ENCODE results near the gene MRPS6. TPM values are rescaled to one million over a fixed set of nuclear protein-coding genes. Genes with fewer than 3 reads are reported as not detected.

Gene MRPS6
- polyA plus RNA-seq, 1 donor (not counting 4 experiments of a cell fraction or from before 2014, with no cell fraction given) = 41.5 TPM

DNA sequence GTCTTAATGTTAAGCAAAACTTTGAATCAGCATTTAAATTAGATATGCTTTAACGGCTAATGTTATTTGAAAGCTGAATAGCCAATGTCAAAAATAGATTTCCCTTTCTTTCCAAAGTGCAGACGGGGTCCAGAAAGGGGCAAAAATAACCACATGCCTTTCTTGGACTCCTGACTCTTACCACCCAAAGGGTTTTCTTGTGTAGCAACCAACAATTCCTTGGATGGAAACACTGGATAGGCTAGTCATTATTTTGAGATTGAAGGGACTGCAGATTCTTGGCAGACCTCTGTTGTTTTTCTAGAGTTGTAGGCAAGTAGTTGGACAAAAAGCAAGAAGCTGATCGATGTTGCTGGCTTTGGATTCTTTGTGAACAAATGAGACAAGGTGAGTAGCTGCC is 107.0 kb downstream of the MRPS6 start:
- no peaks in the 10 kb centered on the region for H3K9me1 ChIP-seq (ENCODE audit: control insufficient read depth, extremely low read depth, insufficient read depth, low read length)
- no peak overlapping the region for H3K4me3 ChIP-seq (ENCODE audit: control insufficient read depth in 2 of 3, extremely low read depth in 1 of 3, insufficient read depth in 2 of 3, low read depth in 1 of 3, low read length in 3 of 3)
- no peaks in the 10 kb centered on the region for H4K20me1 ChIP-seq (ENCODE audit: control insufficient read depth, extremely low read depth, insufficient read depth, low read length)
- no peaks in the 10 kb centered on the region for H3K79me2 ChIP-seq (ENCODE audit: control insufficient read depth, insufficient read depth, low read length)
- no peak overlapping the region for H2AFZ ChIP-seq (ENCODE audit: control insufficient read depth, low read length)
- dilution Hi-C loops (cut with MboI; ENCODE audit: extremely low pct_ligation_motif_present, low sequenced_read_pairs) = no loop called here
- no peaks in the 10 kb centered on the region for H3K9me3 ChIP-seq (ENCODE audit: control insufficient read depth, low read depth, low read length)
- no peaks in the 10 kb centered on the region for H3K36me3 ChIP-seq (ENCODE audit: control insufficient read depth in 2 of 2, extremely low read depth in 1 of 2, insufficient read depth in 2 of 2, low read length in 2 of 2)
- no peaks in the 10 kb centered on the region for H3K4me1 ChIP-seq (ENCODE audit: control insufficient read depth, extremely low read depth, insufficient read depth, low read length)
- H3K27me3 ChIP-seq (ENCODE audit: control insufficient read depth, extremely low read depth, insufficient read depth, low read length) = peaks cover 12% of the 10 kb centered on the region
- no peak for TF ChIP-seq EZH2 (IDR thresholded peaks at IDR 0.05; ENCODE audit: low read length)
- TF ChIP-seq, protein P1, sequence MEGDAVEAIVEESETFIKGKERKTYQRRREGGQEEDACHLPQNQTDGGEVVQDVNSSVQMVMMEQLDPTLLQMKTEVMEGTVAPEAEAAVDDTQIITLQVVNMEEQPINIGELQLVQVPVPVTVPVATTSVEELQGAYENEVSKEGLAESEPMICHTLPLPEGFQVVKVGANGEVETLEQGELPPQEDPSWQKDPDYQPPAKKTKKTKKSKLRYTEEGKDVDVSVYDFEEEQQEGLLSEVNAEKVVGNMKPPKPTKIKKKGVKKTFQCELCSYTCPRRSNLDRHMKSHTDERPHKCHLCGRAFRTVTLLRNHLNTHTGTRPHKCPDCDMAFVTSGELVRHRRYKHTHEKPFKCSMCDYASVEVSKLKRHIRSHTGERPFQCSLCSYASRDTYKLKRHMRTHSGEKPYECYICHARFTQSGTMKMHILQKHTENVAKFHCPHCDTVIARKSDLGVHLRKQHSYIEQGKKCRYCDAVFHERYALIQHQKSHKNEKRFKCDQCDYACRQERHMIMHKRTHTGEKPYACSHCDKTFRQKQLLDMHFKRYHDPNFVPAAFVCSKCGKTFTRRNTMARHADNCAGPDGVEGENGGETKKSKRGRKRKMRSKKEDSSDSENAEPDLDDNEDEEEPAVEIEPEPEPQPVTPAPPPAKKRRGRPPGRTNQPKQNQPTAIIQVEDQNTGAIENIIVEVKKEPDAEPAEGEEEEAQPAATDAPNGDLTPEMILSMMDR (optimal IDR thresholded peaks at IDR 0.05 in 1 of 3, IDR thresholded peaks at IDR 0.05 in 1 of 3, conservative IDR thresholded peaks at IDR 0.05 in 1 of 3; ENCODE audit: extremely low read depth in 1 of 3, insufficient read depth in 2 of 3, low read length in 3 of 3) = no peak
- H3K27ac ChIP-seq (ENCODE audit: control insufficient read depth, insufficient read depth, low read length) = no peak overlapping the region
- H3K9ac ChIP-seq (ENCODE audit: control insufficient read depth, extremely low read depth, insufficient read depth, low read length) = no peak overlapping the region
- DNase-seq (ENCODE audit: low read depth, low spot score) = no peak
- no peak for FAIRE-seq
- no peak overlapping the region for H3K4me2 ChIP-seq (ENCODE audit: control insufficient read depth, extremely low read depth, insufficient read depth, low read depth, low read length)

DNA sequence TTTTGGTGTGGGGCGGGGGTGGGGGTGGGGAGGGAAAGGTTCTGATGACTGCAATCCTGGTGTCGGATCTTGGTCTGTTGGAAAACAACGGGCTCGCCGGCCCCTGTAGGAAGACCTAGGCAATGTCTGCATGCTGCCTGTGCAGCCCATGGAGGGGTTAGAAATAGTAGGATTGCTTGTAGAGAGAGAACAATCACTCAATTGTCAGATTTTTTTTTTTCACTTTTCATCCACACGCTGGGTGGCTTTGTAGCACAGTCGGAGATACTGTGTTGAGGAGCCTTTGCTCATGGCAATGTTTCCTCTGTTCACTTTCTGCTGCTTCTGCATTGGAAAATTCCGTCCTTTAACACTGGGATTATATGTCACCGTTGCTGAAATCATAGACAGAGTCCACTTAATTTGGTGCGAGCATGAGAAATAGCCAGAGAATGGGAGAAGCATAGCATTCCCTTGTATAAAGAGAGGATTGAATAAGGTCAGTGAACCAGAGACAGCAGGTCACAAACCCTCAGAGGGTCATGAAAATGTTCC is 107.5 kb downstream of the MRPS6 start:
- Histone ChIP-seq H3K4me2 (ENCODE audit: control insufficient read depth, extremely low read depth, insufficient read depth, low read depth, low read length) (no peak overlapping the region), H3K9ac (ENCODE audit: control insufficient read depth, extremely low read depth, insufficient read depth, low read length) (no peak overlapping the region), H3K4me1 (ENCODE audit: control insufficient read depth, extremely low read depth, insufficient read depth, low read length) (no peaks in the 10 kb centered on the region), H3K36me3 (ENCODE audit: control insufficient read depth in 2 of 2, extremely low read depth in 1 of 2, insufficient read depth in 2 of 2, low read length in 2 of 2) (no peaks in the 10 kb centered on the region), H3K9me1 (ENCODE audit: control insufficient read depth, extremely low read depth, insufficient read depth, low read length) (no peaks in the 10 kb centered on the region), H2AFZ (ENCODE audit: control insufficient read depth, low read length) (no peak overlapping the region), H3K9me3 (ENCODE audit: control insufficient read depth, low read depth, low read length) (no peaks in the 10 kb centered on the region), H3K79me2 (ENCODE audit: control insufficient read depth, insufficient read depth, low read length) (no peaks in the 10 kb centered on the region), H4K20me1 (ENCODE audit: control insufficient read depth, extremely low read depth, insufficient read depth, low read length) (no peaks in the 10 kb centered on the region), H3K27ac (ENCODE audit: control insufficient read depth, insufficient read depth, low read length) (no peak overlapping the region), H3K27me3 (ENCODE audit: control insufficient read depth, extremely low read depth, insufficient read depth, low read length) (peaks cover 12% of the 10 kb centered on the region), H3K4me3 (ENCODE audit: control insufficient read depth in 2 of 3, extremely low read depth in 1 of 3, insufficient read depth in 2 of 3, low read depth in 1 of 3, low read length in 3 of 3) (no peak overlapping the region)
- no peak for FAIRE-seq
- no peak for TF ChIP-seq EZH2 (IDR thresholded peaks at IDR 0.05; ENCODE audit: low read length)
- TF ChIP-seq, protein P1 (optimal IDR thresholded peaks at IDR 0.05 in 1 of 3, IDR thresholded peaks at IDR 0.05 in 1 of 3, conservative IDR thresholded peaks at IDR 0.05 in 1 of 3; ENCODE audit: extremely low read depth in 1 of 3, insufficient read depth in 2 of 3, low read length in 3 of 3) = no peak
- DNase-seq (ENCODE audit: low read depth, low spot score) = no peak
- dilution Hi-C loops (cut with MboI; ENCODE audit: extremely low pct_ligation_motif_present, low sequenced_read_pairs) = no loop called here

Measured in keratinocyte (primary cell).